Kidney epithelial cell (primary cell): Measurements from ENCODE around the gene ANKRD33. TPM values are rescaled to one million over a fixed set of nuclear protein-coding genes. Genes with fewer than 3 reads are reported as not detected.

Experiments
- DNase-seq: peaks from one replicate; pipeline ENCODE4 v3.0.0-alpha.2; 2010; ENCODE audit warnings: low read depth
- H3K27me3 ChIP-seq: 2 replicates; pipeline ENCODE4 v1.6.0; 2011; ENCODE audit warnings: low read length; ENCODE audit not compliant: control insufficient read depth, insufficient read depth
- H3K36me3 ChIP-seq: 2 replicates; pipeline ENCODE4 v1.5.1; 2011; ENCODE audit warnings: low read length; ENCODE audit not compliant: control insufficient read depth, insufficient read depth
- H3K4me3 ChIP-seq: 2 replicates; pipeline ENCODE4 v1.5.1; 2011; ENCODE audit warnings: low read depth, mild to moderate bottlenecking, control low read depth, low read length
- total RNA-seq: library from RNA; depleted of rRNA; stranded (reverse); fragments of >200 nt; gene quantifications from 2 replicates; pipeline ENCODE4 v1.2.3, GENCODE V29; 2015
- TF ChIP-seq, protein P1 (sequence below): IDR thresholded peaks from 2 replicates; pipeline ENCODE4 v1.5.1; 2011; ENCODE audit warnings: mild to moderate bottlenecking, moderate library complexity, low read length, control low read depth, inconsistent platforms; ENCODE audit not compliant: insufficient read depth, poor library complexity, severe bottlenecking

Gene ANKRD33
- total RNA-seq, 1 donor from 2014 or later = not detected

- DNase-seq = no peak
- no peaks in the 10 kb centered on the region for H3K36me3 ChIP-seq
- TF ChIP-seq, protein P1, sequence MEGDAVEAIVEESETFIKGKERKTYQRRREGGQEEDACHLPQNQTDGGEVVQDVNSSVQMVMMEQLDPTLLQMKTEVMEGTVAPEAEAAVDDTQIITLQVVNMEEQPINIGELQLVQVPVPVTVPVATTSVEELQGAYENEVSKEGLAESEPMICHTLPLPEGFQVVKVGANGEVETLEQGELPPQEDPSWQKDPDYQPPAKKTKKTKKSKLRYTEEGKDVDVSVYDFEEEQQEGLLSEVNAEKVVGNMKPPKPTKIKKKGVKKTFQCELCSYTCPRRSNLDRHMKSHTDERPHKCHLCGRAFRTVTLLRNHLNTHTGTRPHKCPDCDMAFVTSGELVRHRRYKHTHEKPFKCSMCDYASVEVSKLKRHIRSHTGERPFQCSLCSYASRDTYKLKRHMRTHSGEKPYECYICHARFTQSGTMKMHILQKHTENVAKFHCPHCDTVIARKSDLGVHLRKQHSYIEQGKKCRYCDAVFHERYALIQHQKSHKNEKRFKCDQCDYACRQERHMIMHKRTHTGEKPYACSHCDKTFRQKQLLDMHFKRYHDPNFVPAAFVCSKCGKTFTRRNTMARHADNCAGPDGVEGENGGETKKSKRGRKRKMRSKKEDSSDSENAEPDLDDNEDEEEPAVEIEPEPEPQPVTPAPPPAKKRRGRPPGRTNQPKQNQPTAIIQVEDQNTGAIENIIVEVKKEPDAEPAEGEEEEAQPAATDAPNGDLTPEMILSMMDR = no peak
- no peaks in the 10 kb centered on the region for H3K27me3 ChIP-seq
- H3K4me3 ChIP-seq = no peak overlapping the region
These were observed 5.9 kb downstream of the ANKRD33 start for GRCh38 chr12:51893786-51894185.

DNA sequence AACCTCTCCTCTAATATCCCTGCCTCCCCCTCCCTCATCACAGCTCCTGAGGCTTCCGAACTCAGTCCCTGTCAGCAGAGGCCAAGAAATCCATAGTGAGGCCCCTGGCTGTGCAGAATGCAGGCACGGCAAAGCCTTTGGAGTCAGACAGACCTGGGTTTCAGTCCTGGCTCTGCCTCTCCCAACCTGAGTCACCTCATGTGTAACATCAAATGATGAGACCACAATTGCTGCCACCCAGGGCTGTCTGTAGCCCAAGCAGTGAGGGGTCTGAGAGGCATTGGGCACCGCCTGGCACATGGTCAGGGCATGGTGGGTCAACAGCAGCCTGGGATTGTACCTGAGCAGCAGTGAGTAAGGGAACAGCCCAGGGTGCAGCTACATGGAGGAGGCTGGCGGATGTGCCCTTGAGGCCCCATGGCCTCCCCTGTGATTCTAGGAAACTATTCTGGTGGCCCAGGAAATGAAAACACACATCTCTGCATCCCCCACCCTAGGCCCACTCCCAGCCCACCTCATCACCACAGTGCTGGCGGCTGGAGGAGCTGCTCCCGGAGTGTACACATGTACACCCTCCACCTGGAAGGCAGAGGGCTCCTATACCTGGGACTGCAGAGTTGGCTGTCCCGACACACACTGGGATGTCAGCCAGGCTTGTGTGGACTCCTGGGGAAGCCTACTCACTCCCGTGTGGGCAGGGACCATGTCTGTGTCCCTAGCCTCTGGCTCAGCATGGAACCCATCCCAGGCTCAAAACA is 7.7 kb downstream of the ANKRD33 start:
- no peak for DNase-seq
- H3K27me3 ChIP-seq = no peaks in the 10 kb centered on the region
- no peak overlapping the region for H3K4me3 ChIP-seq
- TF ChIP-seq, protein P1 = no peak
- no peaks in the 10 kb centered on the region for H3K36me3 ChIP-seq

DNA sequence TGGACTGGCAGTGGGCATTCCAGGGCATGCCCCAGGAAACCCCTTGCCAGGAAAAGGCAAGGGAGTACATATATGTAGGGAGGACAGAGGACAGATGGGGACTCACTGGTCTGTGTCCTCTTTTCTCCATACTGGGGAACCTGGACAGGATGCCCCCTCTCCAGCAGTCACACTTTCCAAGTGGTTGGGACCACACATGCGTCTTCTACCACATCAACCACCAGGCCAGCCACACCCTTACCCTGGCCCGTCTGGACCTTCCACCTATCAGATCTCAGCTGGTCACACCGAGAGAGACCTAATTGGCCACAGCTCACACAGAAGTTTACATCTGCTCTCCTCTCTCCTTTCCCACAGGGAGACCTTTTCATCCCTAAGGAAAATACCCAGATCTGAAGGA is 8.3 kb downstream of the ANKRD33 start:
- Histone ChIP-seq H3K27me3 (no peaks in the 10 kb centered on the region), H3K36me3 (no peaks in the 10 kb centered on the region), H3K4me3 (no peak overlapping the region)
- no peak for DNase-seq
- TF ChIP-seq, protein P1 = no peak

DNA sequence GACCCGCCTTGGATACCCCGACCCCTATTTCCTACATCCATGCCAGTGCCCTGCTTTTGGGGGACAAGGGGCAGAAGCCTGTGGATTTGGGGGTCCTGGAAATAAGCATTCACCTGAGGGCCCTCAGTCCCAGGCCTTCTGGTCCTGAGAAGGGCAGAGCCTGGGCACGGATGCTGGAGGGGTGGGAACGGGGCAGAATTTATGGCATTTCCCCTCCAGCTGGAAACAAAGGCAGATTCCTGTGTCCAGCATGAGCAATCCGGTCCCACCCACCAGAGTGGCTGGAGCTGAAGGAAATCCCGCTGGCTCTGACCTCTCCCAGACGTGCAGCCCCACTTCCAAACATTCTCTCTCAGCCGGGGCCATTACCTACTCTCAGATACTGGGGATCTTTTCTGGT is 9.3 kb downstream of the ANKRD33 start:
- TF ChIP-seq, protein P1 = no peak
- H3K27me3 ChIP-seq = no peaks in the 10 kb centered on the region
- H3K4me3 ChIP-seq = no peak overlapping the region
- no peak for DNase-seq
- H3K36me3 ChIP-seq = no peaks in the 10 kb centered on the region

DNA sequence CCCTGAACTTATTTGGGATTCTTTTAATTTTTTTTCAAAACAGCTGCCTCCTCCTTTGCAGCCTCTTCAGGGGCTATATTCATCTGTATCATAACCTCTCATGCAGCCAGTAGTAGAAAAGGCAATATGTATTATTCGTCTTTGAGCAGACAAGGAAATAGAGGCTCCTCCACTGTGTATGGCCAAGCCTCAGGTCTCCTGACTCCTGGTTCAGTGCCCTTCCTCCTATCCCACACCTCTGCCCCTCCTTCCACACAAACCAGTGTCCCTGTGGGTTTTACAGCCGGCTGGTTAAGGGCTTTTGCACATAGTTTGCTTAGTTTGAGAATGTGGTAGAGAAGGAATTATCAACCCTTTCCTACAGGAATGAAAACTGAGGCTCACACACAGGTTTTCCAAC is 10.6 kb downstream of the ANKRD33 start:
- Histone ChIP-seq H3K4me3 (no peak overlapping the region), H3K27me3 (no peaks in the 10 kb centered on the region), H3K36me3 (no peaks in the 10 kb centered on the region)
- no peak for DNase-seq
- TF ChIP-seq, protein P1 = no peak

- Histone ChIP-seq H3K4me3 (no peak overlapping the region), H3K27me3 (no peaks in the 10 kb centered on the region), H3K36me3 (no peaks in the 10 kb centered on the region)
- TF ChIP-seq, protein P1 = no peak
- no peak for DNase-seq
These were observed 11.0 kb downstream of the ANKRD33 start for GRCh38 chr12:51898937-51899336.
